Breast epithelium (tissue), 4 donors: ENCODE measurements around the gene BCAP31. TPM values are rescaled to one million over a fixed set of nuclear protein-coding genes. Genes with fewer than 3 reads are reported as not detected.

Source experiments
- DNase-seq, 2 donors: peaks; one replicate each; pipeline ENCODE4 v3.0.0-alpha.2; 2019; ENCODE audit warnings: low spot score in 2 of 2
- H3K27ac ChIP-seq, 2 donors: fragments of 200-600 bp; sonication (generic) in 1 of 2; one replicate each; pipeline ENCODE4 v1.5.1; 2016 to 2019; ENCODE audit warnings: mild to moderate bottlenecking in 1 of 2
- H3K27me3 ChIP-seq, 2 donors: fragments of 200-600 bp; sonication (generic) in 1 of 2; one replicate each; pipeline versions ENCODE4 v1.5.1 to v1.6.0; 2017 to 2019; ENCODE audit warnings: control low read depth in 1 of 2, mild to moderate bottlenecking in 1 of 2
- H3K36me3 ChIP-seq: fragments of 200-600 bp; one replicate; pipeline ENCODE4 v1.5.1; 2019
- H3K4me1 ChIP-seq, 2 donors: fragments of 200-600 bp; sonication (generic); one replicate each; pipeline ENCODE4 v1.5.1; 2016 to 2019; ENCODE audit warnings: control low read depth in 1 of 2
- H3K4me3 ChIP-seq, 3 donors: fragments of 200-600 bp; sonication (generic); 1 replicate in 2 of 3; 2 replicates in 1 of 3; pipeline ENCODE4 v1.5.1; 2016 to 2019; ENCODE audit warnings: mild to moderate bottlenecking in 3 of 3, moderate library complexity in 2 of 3
- H3K9me3 ChIP-seq, 2 donors: fragments of 200-600 bp; sonication (generic) in 1 of 2; one replicate each; pipeline ENCODE4 v1.5.1; 2016 to 2019; ENCODE audit warnings: control low read depth in 1 of 2
- POLR2A ChIP-seq: fragments of 450-650 bp; IDR thresholded peaks from one replicate; pipeline ENCODE4 v1.6.1; 2016; ENCODE audit warnings: antibody characterized with exemption, mild to moderate bottlenecking, moderate library complexity
- POLR2AphosphoS5 ChIP-seq, 3 donors: sonication (generic); formaldehyde crosslinking; IDR thresholded peaks; one replicate each; pipeline ENCODE4 v1.6.1; 2017; ENCODE audit warnings: antibody characterized with exemption in 3 of 3
- intact Hi-C: fragments of 100-400 bp; cut with DNase I; formaldehyde crosslinking; loops from one replicate; pipeline ENCODE4 v1.15.1; 2023; ENCODE audit warnings: low total_unique reads
- total RNA-seq, 3 donors: library from RNA; depleted of rRNA; stranded (reverse); fragments of >200 nt; gene quantifications; one replicate each; pipeline ENCODE4 v1.1.0, GENCODE V29; 2016
- TF ChIP-seq, protein P1 (sequence below), 3 donors: fragments of 450-650 bp; IDR thresholded peaks; one replicate each; pipeline ENCODE4 v1.5.1; 2016 to 2017; ENCODE audit warnings: antibody characterized with exemption in 3 of 3, mild to moderate bottlenecking in 3 of 3, moderate library complexity in 3 of 3

BCAP31 gene
- total RNA-seq, 3 donors from 2014 or later, result 120 to 245 (median 129) TPM

DNA sequence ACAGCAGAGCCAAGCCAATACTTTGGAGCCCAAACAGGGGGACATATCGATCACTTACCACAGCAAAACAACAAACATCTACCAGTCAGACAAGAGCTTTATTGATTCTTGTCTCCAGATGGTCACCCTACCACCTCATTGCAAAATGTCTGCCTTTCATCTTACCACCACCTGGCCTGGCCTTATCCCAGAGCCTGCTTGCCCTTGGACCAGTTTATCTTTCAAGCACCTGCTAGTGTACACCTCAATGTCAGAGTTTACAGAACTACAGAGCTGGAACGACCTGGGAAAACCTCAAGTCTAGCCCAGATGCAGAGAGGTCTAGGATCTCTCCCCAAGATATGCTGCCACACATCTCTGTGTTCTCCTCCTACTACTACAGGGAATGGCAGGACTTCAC, 4.5 kb downstream of the BCAP31 start:
- no peaks in the 10 kb centered on the region for H3K36me3 ChIP-seq
- intact Hi-C loops, result no loop called here
- no peaks in the 10 kb centered on the region for H3K9me3 ChIP-seq
- no peak overlapping the region for H3K4me3 ChIP-seq
- TF ChIP-seq, protein P1, sequence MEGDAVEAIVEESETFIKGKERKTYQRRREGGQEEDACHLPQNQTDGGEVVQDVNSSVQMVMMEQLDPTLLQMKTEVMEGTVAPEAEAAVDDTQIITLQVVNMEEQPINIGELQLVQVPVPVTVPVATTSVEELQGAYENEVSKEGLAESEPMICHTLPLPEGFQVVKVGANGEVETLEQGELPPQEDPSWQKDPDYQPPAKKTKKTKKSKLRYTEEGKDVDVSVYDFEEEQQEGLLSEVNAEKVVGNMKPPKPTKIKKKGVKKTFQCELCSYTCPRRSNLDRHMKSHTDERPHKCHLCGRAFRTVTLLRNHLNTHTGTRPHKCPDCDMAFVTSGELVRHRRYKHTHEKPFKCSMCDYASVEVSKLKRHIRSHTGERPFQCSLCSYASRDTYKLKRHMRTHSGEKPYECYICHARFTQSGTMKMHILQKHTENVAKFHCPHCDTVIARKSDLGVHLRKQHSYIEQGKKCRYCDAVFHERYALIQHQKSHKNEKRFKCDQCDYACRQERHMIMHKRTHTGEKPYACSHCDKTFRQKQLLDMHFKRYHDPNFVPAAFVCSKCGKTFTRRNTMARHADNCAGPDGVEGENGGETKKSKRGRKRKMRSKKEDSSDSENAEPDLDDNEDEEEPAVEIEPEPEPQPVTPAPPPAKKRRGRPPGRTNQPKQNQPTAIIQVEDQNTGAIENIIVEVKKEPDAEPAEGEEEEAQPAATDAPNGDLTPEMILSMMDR (IDR thresholded peaks at IDR 0.05), result no peak
- TF ChIP-seq POLR2A (no peak), POLR2AphosphoS5 (IDR thresholded peaks at IDR 0.05) (no peak)
- DNase-seq, result no peak
- H3K4me1 ChIP-seq, result peaks cover 0 to 3% of the 10 kb centered on the region in 2 donors
- H3K27ac ChIP-seq, result no peak overlapping the region
- peaks cover 0 to 20% of the 10 kb centered on the region in 2 donors for H3K27me3 ChIP-seq

DNA sequence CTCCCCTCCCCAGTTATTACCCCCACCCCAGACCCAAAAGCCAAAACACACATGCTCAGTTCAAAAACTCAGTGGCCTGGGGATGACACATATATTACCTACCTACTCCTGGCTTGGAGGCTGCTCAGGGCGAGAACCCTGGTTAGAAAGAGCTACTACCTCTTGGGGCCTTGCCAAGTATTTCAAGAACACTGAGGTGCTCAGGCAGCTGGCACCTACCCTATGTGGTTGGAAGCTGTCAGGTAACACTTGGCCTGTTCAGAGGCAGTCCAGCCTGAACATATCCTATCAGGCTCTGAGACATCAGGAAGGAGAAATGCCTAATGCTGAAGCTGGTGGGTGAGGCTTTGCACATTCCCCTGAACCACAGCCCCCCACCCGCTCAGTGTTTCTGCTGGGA, 4.9 kb downstream of the BCAP31 start:
- Histone ChIP-seq H3K36me3 (no peaks in the 10 kb centered on the region), H3K4me3 (no peak overlapping the region), H3K27ac (no peak overlapping the region), H3K27me3 (peaks cover 0 to 20% of the 10 kb centered on the region in 2 donors), H3K4me1 (peaks cover 0 to 3% of the 10 kb centered on the region in 2 donors), H3K9me3 (no peaks in the 10 kb centered on the region)
- intact Hi-C loops, result no loop called here
- TF ChIP-seq, protein P1 (IDR thresholded peaks at IDR 0.05), result no peak
- no peak for TF ChIP-seq POLR2AphosphoS5 (IDR thresholded peaks at IDR 0.05)
- TF ChIP-seq POLR2A, result no peak
- no peak for DNase-seq

DNA sequence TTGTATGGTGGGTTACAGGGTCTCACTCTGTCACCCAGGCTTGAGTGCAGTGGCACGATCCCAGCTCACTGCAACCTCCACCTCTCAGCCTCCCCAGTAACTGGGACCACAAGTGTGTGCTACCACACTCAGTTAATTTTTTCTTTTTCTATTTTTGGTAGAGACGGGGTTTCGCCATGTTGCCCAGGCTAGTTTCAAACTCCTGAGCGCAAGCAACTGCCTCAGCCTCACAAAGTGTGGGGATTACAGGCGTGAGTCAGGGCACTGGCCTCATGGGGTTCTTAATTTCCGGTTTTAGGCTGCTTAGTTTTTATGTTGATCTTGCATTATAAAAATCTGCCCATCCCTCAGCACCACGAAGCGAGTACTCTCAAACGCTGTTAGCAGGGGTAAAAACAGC, 6.7 kb downstream of the BCAP31 start:
- Histone ChIP-seq H3K4me3 (no peak overlapping the region), H3K27me3 (peaks cover 0 to 17% of the 10 kb centered on the region in 2 donors), H3K4me1 (no peaks in the 10 kb centered on the region), H3K36me3 (no peaks in the 10 kb centered on the region), H3K27ac (no peak overlapping the region), H3K9me3 (no peaks in the 10 kb centered on the region)
- TF ChIP-seq, protein P1 (IDR thresholded peaks at IDR 0.05), result no peak
- no peak for TF ChIP-seq POLR2AphosphoS5 (IDR thresholded peaks at IDR 0.05)
- TF ChIP-seq POLR2A, result no peak
- no peak for DNase-seq
- intact Hi-C loops, result no loop called here

DNA sequence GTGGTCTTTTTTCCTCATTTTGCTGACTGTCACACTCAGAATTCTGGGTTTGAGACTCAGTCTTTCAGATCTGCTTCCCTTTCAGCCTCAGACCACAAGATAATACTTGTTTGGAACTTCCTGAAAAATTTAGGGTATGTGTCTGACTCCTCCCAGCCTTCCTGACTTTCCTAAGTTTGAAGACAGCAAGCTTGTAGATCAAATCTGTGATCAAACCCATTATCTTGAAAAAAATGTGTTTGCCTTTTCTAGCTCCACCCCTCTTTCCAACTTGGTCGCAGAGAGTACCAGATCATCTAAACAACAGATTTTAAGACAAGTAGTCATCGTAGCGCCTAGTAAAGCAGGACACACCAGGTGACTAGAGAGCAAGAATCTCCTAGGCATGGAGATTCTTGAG, 9.9 kb downstream of the BCAP31 start:
- Histone ChIP-seq H3K27ac (no peak overlapping the region), H3K36me3 (no peaks in the 10 kb centered on the region), H3K27me3 (peaks cover 0 to 9% of the 10 kb centered on the region in 2 donors), H3K4me1 (no peaks in the 10 kb centered on the region), H3K4me3 (no peak overlapping the region), H3K9me3 (no peaks in the 10 kb centered on the region)
- no peak for TF ChIP-seq POLR2AphosphoS5 (IDR thresholded peaks at IDR 0.05)
- TF ChIP-seq, protein P1 (IDR thresholded peaks at IDR 0.05), result no peak
- TF ChIP-seq POLR2A, result no peak
- intact Hi-C loops, result no loop called here
- DNase-seq, result no peak

DNA sequence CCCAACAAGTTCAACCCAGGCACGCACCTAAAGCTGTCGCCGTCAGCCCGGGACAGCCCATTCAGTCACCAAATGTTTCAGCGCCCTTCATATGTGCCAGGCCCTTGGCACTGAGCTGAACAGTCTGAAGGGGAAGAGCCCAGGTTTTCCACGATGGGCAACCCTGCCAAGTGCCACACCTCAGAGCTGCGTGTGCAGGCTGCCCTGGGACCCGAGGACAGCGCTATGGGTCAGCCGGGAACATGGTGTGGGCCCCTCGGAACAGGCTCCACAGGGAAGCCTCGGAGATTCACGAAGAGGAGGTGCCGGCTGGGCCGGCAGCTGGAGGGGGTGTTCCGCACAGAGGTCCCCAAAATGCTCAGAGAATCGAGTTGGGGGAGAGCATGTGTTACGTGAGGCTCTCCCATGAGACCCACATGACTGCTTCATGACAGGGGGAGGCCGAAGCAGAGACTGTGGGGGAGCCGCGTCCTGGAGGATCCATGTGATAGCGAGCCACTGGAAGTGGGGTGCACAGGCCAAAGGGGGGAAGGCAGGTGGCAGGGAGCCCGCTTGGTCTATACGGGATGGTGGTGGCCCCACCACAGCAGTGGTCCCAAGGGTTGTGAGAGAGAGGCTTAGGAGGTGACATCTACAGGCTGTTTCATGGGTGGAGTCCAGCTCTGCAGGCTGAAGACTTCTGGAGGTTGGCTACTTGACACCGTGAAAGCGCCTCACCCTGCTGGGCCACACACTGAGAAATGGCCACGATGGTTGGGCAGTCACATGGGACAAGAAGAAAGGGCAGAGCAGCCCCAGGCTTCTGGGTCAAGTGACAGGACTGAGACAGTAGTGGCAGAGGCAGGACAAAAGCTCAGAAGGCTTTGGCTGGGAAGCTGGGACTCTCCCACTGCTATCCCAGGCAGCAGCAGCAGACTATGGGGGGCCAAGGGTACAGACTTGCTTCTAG, 14.2 kb downstream of the BCAP31 start:
- Histone ChIP-seq H3K27me3 (peaks cover 0 to 13% of the 10 kb centered on the region in 2 donors), H3K27ac (no peak overlapping the region), H3K4me3 (no peak overlapping the region), H3K9me3 (no peaks in the 10 kb centered on the region), H3K36me3 (no peaks in the 10 kb centered on the region), H3K4me1 (no peaks in the 10 kb centered on the region)
- intact Hi-C loops, result no loop called here
- TF ChIP-seq POLR2A, result no peak
- TF ChIP-seq, protein P1 (IDR thresholded peaks at IDR 0.05), result no peak
- TF ChIP-seq POLR2AphosphoS5 (IDR thresholded peaks at IDR 0.05), result no peak
- no peak for DNase-seq
